ENCODE measurements around the gene LRMDA. TPM values are rescaled to one million over a fixed set of nuclear protein-coding genes. Genes with fewer than 3 reads are reported as not detected.

The LRMDA gene
- total and polyA plus RNA-seq, 2 of the 13 experiments (the other 11 are each of a cell fraction or from before 2014, with no cell fraction given): 13.4 to 22.0 TPM

DNA sequence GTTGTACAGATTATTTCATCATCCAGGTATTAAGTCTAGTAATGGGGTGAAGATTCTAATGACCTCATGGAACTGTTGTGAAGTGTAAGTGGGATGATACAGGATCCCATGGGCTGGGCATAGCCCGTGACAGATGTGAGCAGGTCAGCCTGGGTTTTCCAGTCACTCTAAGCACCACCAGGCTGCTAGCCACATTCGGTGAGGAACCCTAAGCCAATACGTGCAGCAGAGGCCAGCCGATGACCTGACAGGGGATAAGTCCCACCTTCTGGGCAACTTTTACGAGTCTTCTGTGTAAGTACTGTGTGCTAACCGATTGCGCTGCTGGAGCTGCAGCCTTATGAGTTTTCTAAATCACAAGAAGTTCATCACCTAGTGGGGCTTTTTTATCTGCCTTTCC, 37.2 kb upstream of the LRMDA start:
- no peak overlapping the region for H3K27ac ChIP-seq (ENCODE audit: extremely low read length, insufficient read depth, low read length)
- no peaks in the 10 kb centered on the region for H3K9me3 ChIP-seq (ENCODE audit: low read length)
- intact Hi-C loops (cut with micrococcal nuclease; ENCODE audit: unreplicated experiment) (no loop called here), in situ Hi-C loops (cut with HindIII; ENCODE audit: extremely low pct_ligation_motif_present, low pct_unique_long_range_greater_than_20kb) (loop anchor here (10.0 kb wide), 1 partner anchor 641 kb away; no protein-coding TSS in a partner anchor)
- peaks cover 1 to 18% of the 10 kb centered on the region in 2 experiments; a peak in 2 of 5 replicates for H3K36me3 ChIP-seq (replicated peaks in 1 of 2; ENCODE audit: control insufficient read depth in 1 of 2, insufficient read depth in 2 of 2, low read length in 2 of 2)
- ATAC-seq (peak; percentile 8; the same call in 1 of the 3 replicates), DNase-seq (ENCODE audit: low spot score) (no peak), FAIRE-seq (no peak)
- peaks cover 15% of the 10 kb centered on the region for H3K79me2 ChIP-seq (ENCODE audit: insufficient read depth, low read length)
- TF ChIP-seq, protein P1, sequence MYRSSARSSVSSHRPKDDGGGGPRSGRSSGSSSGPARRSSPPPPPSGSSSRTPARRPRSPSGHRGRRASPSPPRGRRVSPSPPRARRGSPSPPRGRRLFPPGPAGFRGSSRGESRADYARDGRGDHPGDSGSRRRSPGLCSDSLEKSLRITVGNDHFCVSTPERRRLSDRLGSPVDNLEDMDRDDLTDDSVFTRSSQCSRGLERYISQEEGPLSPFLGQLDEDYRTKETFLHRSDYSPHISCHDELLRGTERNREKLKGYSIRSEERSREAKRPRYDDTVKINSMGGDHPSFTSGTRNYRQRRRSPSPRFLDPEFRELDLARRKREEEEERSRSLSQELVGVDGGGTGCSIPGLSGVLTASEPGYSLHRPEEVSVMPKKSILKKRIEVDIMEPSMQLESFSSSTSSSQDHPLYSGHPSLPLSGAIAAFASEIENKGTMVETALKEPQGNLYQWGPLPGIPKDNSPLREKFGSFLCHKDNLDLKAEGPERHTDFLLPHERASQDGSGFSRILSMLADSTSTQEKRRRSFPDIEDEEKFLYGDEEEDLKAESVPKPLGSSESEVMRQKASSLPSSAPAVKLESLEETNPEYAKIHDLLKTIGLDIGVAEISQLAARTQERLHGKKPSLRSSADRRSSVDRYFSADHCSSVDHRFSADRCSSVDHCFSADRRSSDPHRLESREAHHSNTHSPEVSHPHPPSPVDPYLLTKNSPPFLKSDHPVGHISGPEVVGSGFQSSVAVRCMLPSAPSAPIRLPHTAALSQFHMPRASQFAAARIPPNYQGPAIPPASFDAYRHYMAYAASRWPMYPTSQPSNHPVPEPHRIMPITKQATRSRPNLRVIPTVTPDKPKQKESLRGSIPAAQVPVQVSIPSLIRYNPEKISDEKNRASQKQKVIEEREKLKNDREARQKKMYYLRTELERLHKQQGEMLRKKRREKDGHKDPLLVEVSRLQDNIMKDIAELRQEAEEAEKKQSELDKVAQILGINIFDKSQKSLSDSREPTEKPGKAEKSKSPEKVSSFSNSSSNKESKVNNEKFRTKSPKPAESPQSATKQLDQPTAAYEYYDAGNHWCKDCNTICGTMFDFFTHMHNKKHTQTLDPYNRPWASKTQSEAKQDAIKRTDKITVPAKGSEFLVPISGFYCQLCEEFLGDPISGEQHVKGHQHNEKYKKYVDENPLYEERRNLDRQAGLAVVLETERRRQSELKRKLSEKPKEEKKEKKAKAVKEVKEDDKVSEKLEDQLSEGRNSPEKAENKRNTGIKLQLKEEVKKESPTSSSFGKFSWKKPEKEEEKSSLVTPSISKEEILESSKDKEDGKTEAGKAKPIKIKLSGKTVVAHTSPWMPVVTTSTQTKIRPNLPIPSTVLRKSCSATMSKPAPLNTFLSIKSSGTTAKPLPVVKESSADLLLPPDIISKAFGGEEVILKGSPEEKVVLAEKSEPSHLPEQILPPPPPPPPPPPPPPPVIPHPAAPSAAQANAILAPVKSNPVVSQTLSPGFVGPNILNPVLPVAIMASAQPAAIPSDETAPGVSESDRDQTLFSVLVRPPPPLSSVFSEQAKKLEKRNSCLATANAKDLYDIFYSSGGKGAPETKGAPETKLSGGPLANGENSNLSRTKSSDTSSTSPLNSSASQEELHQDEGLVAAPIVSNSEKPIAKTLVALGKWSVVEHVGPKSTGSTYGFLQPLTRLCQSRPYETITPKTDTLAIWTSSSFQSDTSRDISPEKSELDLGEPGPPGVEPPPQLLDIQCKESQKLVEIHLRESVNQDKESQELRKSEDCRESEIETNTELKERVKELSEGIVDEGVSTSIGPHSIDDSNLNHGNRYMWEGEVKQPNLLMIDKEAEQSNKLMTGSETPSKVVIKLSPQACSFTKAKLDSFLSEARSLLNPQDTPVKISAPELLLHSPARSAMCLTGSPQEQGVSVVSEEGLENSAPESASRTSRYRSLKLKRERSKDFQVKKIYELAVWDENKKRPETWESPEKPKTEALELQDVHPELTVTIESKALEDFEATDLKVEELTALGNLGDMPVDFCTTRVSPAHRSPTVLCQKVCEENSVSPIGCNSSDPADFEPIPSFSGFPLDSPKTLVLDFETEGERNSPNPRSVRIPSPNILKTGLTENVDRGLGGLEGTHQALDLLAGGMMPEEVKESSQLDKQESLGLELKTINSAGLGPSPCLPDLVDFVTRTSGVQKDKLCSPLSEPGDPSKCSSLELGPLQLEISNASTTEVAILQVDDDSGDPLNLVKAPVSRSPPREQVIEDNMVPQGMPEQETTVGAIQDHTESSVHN (CRISPR knock-in tag; IDR thresholded peaks at IDR 0.05): no peak
- 0 out of 4 replicates have a peak, but pooled peaks of 1 of the 2 experiments have one; percentile 15 for TF ChIP-seq POLR2A (IDR thresholded peaks at IDR 0.05; ENCODE audit: insufficient read depth in 1 of 2, low read depth in 2 of 2, low read length in 2 of 2)
- POLR2A ChIA-PET: no interaction called here
- BruUV-seq (replicated peaks): no TSS peak
- no peak overlapping the region for H3K9ac ChIP-seq (ENCODE audit: insufficient read depth, low read depth, low read length)
- no peak overlapping the region for H2AFZ ChIP-seq (ENCODE audit: low read length)
- no peaks in the 10 kb centered on the region for H3K27me3 ChIP-seq (ENCODE audit: control insufficient read depth in 1 of 2, insufficient read depth in 2 of 2, low read length in 2 of 2)
- peaks cover 12% of the 10 kb centered on the region; the same call in 1 of the 2 replicates for H4K20me1 ChIP-seq (ENCODE audit: insufficient read depth, low read length)
- H3K4me2 ChIP-seq (ENCODE audit: low read depth, low read length): no peak overlapping the region
- H3K4me3 ChIP-seq (replicated peaks in 1 of 3; ENCODE audit: insufficient read depth in 1 of 3, low read depth in 2 of 3, low read length in 3 of 3): no peak overlapping the region
- peaks cover 13% of the 10 kb centered on the region for H3K4me1 ChIP-seq (ENCODE audit: insufficient read depth, low read length)
- CTCF ChIA-PET (ENCODE audit: low intra/inter-chr PET ratio, low total read pairs): no interaction called here
- WGBS (ENCODE audit: low lambda C conversion rate): 100% methylated on average over 3 of the region's 7 CpGs

All from HepG2 (cell line).